GM12872 (cell line): ENCODE data around the gene ZNF729.

Experiments
- CTCF ChIP-seq: IDR thresholded peaks from 3 replicates; pipeline ENCODE4 v1.5.1; 2011; ENCODE audit warnings: low read depth, mild to moderate bottlenecking, low read length, moderate library complexity; ENCODE audit not compliant: insufficient read depth

The ZNF729 gene

DNA sequence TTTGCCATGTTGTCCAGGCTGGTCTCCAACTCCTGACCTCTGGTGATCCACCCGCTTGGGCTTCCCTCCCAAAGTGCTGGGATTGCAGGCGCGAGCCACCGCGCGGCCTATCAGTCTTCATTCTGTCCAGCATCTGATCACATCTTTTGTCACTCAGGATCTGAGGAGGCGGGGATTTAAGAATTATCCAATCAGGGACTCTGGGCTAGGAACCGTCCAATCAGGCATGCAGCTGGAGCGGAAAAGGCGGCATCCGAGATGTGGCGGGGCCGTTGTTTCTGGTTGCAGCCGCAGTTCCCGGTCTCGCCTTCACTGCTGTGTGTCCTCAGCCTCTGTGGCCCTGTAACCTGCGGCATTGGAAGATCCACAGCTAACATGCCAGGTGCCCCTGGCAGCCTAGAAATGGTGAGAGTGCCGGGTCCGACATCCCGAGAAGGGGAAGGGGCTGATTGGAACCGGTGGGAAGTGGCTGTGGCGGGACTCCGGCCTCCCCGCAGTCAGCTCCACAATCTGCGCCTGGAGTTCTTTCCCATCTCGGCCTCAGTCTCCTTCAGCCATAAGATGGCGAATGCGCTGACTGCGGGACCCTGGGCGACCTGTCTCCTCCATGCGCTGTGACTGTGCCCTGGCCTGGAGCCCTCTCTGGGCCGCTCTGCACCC is at the start of gene ZNF729:
TSS of gene ZNF729 (plus strand) at position 291 of the 660 bp plus-strand sequence. CDS start at position 376, 85 bp downstream.
- TF ChIP-seq CTCF = no peak

DNA sequence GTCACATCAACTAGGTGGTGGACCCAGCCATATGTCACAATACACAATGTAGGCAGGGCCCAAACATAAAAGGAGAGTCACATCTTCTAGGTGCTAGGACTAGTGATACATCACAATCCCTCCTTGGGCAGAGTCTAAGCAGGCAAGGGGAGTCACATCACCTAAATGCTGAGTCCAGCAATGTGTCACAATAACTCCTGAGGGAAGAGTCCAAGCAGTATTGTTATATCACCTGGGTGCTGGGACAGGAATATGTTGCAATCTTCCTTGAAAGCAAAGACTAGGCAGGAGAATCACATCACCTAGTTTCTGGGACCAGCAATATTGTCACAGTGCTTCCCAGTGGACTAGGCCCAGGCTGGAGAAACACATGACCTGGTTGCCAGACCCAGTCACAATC is 29.4 kb upstream of the ZNF729 start:
- TF ChIP-seq CTCF = no peak

GRCh38 chr19:22257381-22257780 is 28.9 kb upstream of the ZNF729 start:
- TF ChIP-seq CTCF = no peak

GRCh38 chr19:22257916-22258315 is 28.3 kb upstream of the ZNF729 start:
- no peak for TF ChIP-seq CTCF

GRCh38 chr19:22260499-22260898 is 25.7 kb upstream of the ZNF729 start:
- TF ChIP-seq CTCF = no peak

- no peak for TF ChIP-seq CTCF
Measured at GRCh38 chr19:22261596-22261995, 24.6 kb upstream of the ZNF729 start.

- TF ChIP-seq CTCF = no peak
Measured at GRCh38 chr19:22263121-22263520, 23.1 kb upstream of the ZNF729 start.
